Liver (tissue), 9 donors: ENCODE measurements around the gene ANAPC5. TPM values are rescaled to one million over a fixed set of nuclear protein-coding genes. Genes with fewer than 3 reads are reported as not detected.

Experiments used
- DNase-seq: peaks from one replicate; pipeline ENCODE4 v3.0.0-alpha.2; 2017; ENCODE audit warnings: low spot score
- H3K27ac ChIP-seq, 2 donors: one replicate each; pipeline ENCODE4 v1.7.0; 2013; ENCODE audit warnings: inconsistent platforms in 2 of 2, low read length in 2 of 2, control low read depth in 1 of 2, low read depth in 1 of 2, mild to moderate bottlenecking in 1 of 2
- H3K27me3 ChIP-seq, 4 donors: one replicate each; pipeline versions ENCODE4 v1.6.1 to v1.7.0; 2013; ENCODE audit warnings: low read length in 3 of 4, inconsistent platforms in 1 of 4, mild to moderate bottlenecking in 1 of 4, moderate library complexity in 1 of 4; ENCODE audit not compliant: control insufficient read depth in 4 of 4, insufficient read depth in 4 of 4
- H3K36me3 ChIP-seq, 4 donors: one replicate each; pipeline versions ENCODE4 v1.6.1 to v1.7.0; 2013; ENCODE audit warnings: low read length in 3 of 4, mild to moderate bottlenecking in 3 of 4, low read depth in 1 of 4, moderate library complexity in 1 of 4; ENCODE audit not compliant: control insufficient read depth in 4 of 4, insufficient read depth in 3 of 4
- H3K4me1 ChIP-seq, 4 donors: one replicate each; pipeline versions ENCODE4 v1.6.1 to v1.7.0; 2013; ENCODE audit warnings: low read length in 3 of 4, mild to moderate bottlenecking in 3 of 4, moderate library complexity in 1 of 4; ENCODE audit not compliant: control insufficient read depth in 4 of 4, insufficient read depth in 4 of 4
- H3K4me3 ChIP-seq, 3 donors: one replicate each; pipeline versions ENCODE4 v1.6.1 to v1.7.0; 2013; ENCODE audit warnings: low read length in 3 of 3, control low read depth in 1 of 3, low read depth in 1 of 3, mild to moderate bottlenecking in 1 of 3
- H3K9ac ChIP-seq, 2 donors: one replicate each; pipeline ENCODE4 v1.7.0; 2013; ENCODE audit warnings: low read length in 2 of 2, mild to moderate bottlenecking in 2 of 2, moderate library complexity in 2 of 2, control low read depth in 1 of 2, low read depth in 1 of 2
- H3K9me3 ChIP-seq, 4 donors: one replicate each; pipeline versions ENCODE4 v1.6.1 to v1.7.0; 2013; ENCODE audit warnings: low read length in 3 of 4; ENCODE audit not compliant: control insufficient read depth in 4 of 4
- CTCF ChIP-seq: fragments of 150-350 bp; IDR thresholded peaks from 2 replicates; pipeline ENCODE4 v1.5.1; 2017; ENCODE audit warnings: improper control_type of control experiment, low read depth, low read length; ENCODE audit not compliant: missing input control
- FOXA1 ChIP-seq: IDR thresholded peaks from 2 replicates; pipeline ENCODE4 v1.6.1; 2016; ENCODE audit warnings: antibody characterized with exemption
- FOXA2 ChIP-seq: IDR thresholded peaks from 2 replicates; pipeline ENCODE4 v1.6.1; 2016; ENCODE audit warnings: antibody characterized with exemption
- NR2F2 ChIP-seq: IDR thresholded peaks from 2 replicates; pipeline ENCODE4 v1.6.1; 2016; ENCODE audit warnings: antibody characterized with exemption
- REST ChIP-seq: IDR thresholded peaks from 2 replicates; pipeline ENCODE4 v1.6.1; 2016; ENCODE audit warnings: antibody characterized with exemption, mild to moderate bottlenecking
- SP1 ChIP-seq: IDR thresholded peaks from 2 replicates; pipeline ENCODE4 v1.6.1; 2018; ENCODE audit warnings: antibody characterized with exemption, mild to moderate bottlenecking
- TAF1 ChIP-seq: conservative IDR thresholded peaks from 2 replicates; pipeline ENCODE4 v1.6.1; 2016; ENCODE audit warnings: antibody characterized with exemption, mild to moderate bottlenecking
- YY1 ChIP-seq: IDR thresholded peaks from 2 replicates; pipeline ENCODE4 v1.6.1; 2016; ENCODE audit warnings: antibody characterized with exemption, mild to moderate bottlenecking
- WGBS: extraction: QIAGEN DNeasy Blood & Tissue Kit; methylation state at CpG from one replicate; pipeline ENCODE4 v1.1.7; 2013; 5-methylcytosine and 5-hydroxymethylcytosine counted together
- polyA plus RNA-seq, 2 donors: library from polyadenylated mRNA; stranded (reverse) in 1 of 2; unstranded in 1 of 2; fragments of 200-250 nt in 1 of 2; fragments of >200 nt in 1 of 2; fragmentation: Nextera tagmentation in 1 of 2; extraction: Ambion mirVana in 1 of 2; gene quantifications; one replicate each; pipeline versions ENCODE4 v1.2.1 to v1.2.3, GENCODE V29; 2013 to 2015
- total RNA-seq, 2 donors: library from RNA; depleted of rRNA; stranded (reverse); fragments of >200 nt; gene quantifications; one replicate each; pipeline ENCODE4 v1.2.3, GENCODE V29; 2014
- TF ChIP-seq, protein P1 (sequence below): IDR thresholded peaks from 2 replicates; pipeline ENCODE4 v1.6.1; 2016; ENCODE audit warnings: antibody characterized with exemption
- TF ChIP-seq, protein P2 (sequence below): IDR thresholded peaks from 2 replicates; pipeline ENCODE4 v1.6.1; 2016; ENCODE audit warnings: antibody characterized with exemption
- donor health status: healthy.
- donor health status: healthy.
- donor health status: healthy.
- donor health status: healthy.
- donor health status: healthy.

Gene ANAPC5
- total and polyA plus RNA-seq, 4 donors: 44.1 to 111 (median 62.2) TPM

- no peak overlapping the region for H3K27ac ChIP-seq
- TF ChIP-seq FOXA2 (no peak), NR2F2 (peak; percentile 55)
- TF ChIP-seq, protein P1, sequence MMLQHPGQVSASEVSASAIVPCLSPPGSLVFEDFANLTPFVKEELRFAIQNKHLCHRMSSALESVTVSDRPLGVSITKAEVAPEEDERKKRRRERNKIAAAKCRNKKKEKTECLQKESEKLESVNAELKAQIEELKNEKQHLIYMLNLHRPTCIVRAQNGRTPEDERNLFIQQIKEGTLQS: no peak
- no peak overlapping the region for H3K4me3 ChIP-seq
- 74% methylated on average over 7 of the region's 7 CpGs for WGBS
- no peak for DNase-seq
- no peaks in the 10 kb centered on the region for H3K9me3 ChIP-seq
- peaks cover 0 to 15% (median 7%) of the 10 kb centered on the region in 4 donors for H3K4me1 ChIP-seq
- H3K27me3 ChIP-seq: no peaks in the 10 kb centered on the region
- peaks cover 0 to 6% (median 3%) of the 10 kb centered on the region in 4 donors for H3K36me3 ChIP-seq
- no peak overlapping the region for H3K9ac ChIP-seq
Measured at GRCh38 chr12:121289962-121290361, 62.2 kb downstream of the ANAPC5 start.

- Histone ChIP-seq H3K9ac (no peak overlapping the region), H3K9me3 (no peaks in the 10 kb centered on the region), H3K27ac (peak overlapping the region in 1 of 2 donors; percentile 23), H3K27me3 (no peaks in the 10 kb centered on the region), H3K4me3 (no peak overlapping the region), H3K36me3 (peaks cover 0 to 6% (median 3%) of the 10 kb centered on the region in 4 donors), H3K4me1 (peaks cover 0 to 14% (median 4%) of the 10 kb centered on the region in 4 donors)
- TF ChIP-seq NR2F2: peak; percentile 60
- no peak for TF ChIP-seq TAF1
- DNase-seq: no peak
- WGBS: 56% methylated on average over 9 of the region's 9 CpGs
Measured at GRCh38 chr12:121288986-121289385, 63.2 kb downstream of the ANAPC5 start.

DNA sequence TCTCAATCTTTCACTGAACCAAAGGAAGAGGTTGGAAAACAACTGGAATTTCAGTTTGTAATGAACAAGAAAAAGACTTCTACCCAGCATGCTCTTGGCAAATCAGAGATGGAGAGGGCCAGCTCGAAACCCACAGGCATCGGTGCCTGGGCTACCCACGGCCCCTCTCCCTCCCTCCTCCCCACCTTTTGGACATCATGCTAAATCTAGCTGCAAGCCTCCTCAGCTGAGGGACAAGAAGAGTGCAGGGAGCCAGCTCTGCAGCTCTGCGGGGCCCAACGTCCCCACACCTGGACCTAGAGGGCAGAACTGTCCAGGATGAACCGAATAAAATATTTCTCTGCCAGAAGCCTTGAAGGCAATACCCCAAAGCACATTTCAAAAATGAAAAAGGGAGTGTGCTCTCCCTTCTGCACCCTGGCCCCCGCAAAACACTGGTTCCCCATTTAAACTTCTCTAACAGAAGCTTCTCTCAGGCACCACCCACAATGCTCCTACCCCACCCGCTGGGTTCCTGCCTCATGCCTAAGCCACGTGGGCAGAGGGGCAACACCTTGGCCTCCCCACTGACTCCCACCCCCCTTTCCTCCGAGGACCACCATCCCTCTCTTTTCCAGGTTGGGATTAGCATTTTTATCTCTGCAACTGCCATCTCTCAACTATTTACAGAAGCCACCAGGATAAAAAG, 63.9 kb downstream of the ANAPC5 start:
- no peak for TF ChIP-seq FOXA1
- no peak for TF ChIP-seq YY1
- TF ChIP-seq NR2F2: no peak
- TF ChIP-seq TAF1: no peak
- TF ChIP-seq, protein P2, sequence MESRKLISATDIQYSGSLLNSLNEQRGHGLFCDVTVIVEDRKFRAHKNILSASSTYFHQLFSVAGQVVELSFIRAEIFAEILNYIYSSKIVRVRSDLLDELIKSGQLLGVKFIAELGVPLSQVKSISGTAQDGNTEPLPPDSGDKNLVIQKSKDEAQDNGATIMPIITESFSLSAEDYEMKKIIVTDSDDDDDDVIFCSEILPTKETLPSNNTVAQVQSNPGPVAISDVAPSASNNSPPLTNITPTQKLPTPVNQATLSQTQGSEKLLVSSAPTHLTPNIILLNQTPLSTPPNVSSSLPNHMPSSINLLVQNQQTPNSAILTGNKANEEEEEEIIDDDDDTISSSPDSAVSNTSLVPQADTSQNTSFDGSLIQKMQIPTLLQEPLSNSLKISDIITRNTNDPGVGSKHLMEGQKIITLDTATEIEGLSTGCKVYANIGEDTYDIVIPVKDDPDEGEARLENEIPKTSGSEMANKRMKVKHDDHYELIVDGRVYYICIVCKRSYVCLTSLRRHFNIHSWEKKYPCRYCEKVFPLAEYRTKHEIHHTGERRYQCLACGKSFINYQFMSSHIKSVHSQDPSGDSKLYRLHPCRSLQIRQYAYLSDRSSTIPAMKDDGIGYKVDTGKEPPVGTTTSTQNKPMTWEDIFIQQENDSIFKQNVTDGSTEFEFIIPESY: no peak
- no peak for TF ChIP-seq SP1
- TF ChIP-seq CTCF: no peak
- no peak for TF ChIP-seq REST
- Histone ChIP-seq H3K27ac (peak overlapping the region in 1 of 2 donors; percentile 1), H3K9ac (no peak overlapping the region), H3K27me3 (no peaks in the 10 kb centered on the region), H3K4me3 (no peak overlapping the region), H3K36me3 (peaks cover 0 to 6% (median 3%) of the 10 kb centered on the region in 4 donors), H3K4me1 (peaks cover 0 to 14% (median 4%) of the 10 kb centered on the region in 4 donors), H3K9me3 (no peaks in the 10 kb centered on the region)
- DNase-seq: no peak
- 68% methylated on average over 10 of the region's 10 CpGs for WGBS
